Ovary (tissue), 9 donors: ENCODE measurements around the gene RUNX1. TPM values are rescaled to one million over a fixed set of nuclear protein-coding genes. Genes with fewer than 3 reads are reported as not detected.

Experiments
- DNase-seq, 5 donors: peaks; one replicate each; pipeline ENCODE4 v3.0.0-alpha.2; 2019 to 2020
- H3K27ac ChIP-seq, 2 donors: fragments of 200-600 bp; one replicate each; pipeline versions ENCODE4 v1.5.1 to v1.8.0; 2019 to 2022
- H3K27me3 ChIP-seq: fragments of 200-600 bp; one replicate; pipeline ENCODE4 v1.8.0; 2022
- H3K36me3 ChIP-seq: fragments of 200-600 bp; sonication (generic); one replicate; pipeline ENCODE4 v1.5.1; 2019
- H3K4me1 ChIP-seq: one replicate; pipeline ENCODE4 v1.8.1; 2013; ENCODE audit warnings: mild to moderate bottlenecking, moderate library complexity; ENCODE audit not compliant: insufficient read depth
- H3K4me3 ChIP-seq: fragments of 200-600 bp; sonication (generic); one replicate; pipeline ENCODE4 v1.5.1; 2017
- H3K9me3 ChIP-seq, 2 donors: fragments of 200-600 bp in 1 of 2; sonication (generic) in 1 of 2; one replicate each; pipeline versions ENCODE4 v1.5.1 to v1.8.1; 2013 to 2019; ENCODE audit warnings: mild to moderate bottlenecking in 1 of 2, moderate library complexity in 1 of 2
- CTCF ChIP-seq, 3 donors: fragments of 450-650 bp in 2 of 3; fragments of 200-600 bp in 1 of 3; IDR thresholded peaks; one replicate each; pipeline versions ENCODE4 v1.5.1 to v1.8.0; 2016 to 2022; ENCODE audit warnings: antibody characterized with exemption in 3 of 3, mild to moderate bottlenecking in 1 of 3
- EP300 ChIP-seq: sonication (generic); formaldehyde crosslinking; IDR thresholded peaks from one replicate; pipeline ENCODE4 v1.6.1; 2017; ENCODE audit warnings: antibody characterized with exemption
- POLR2A ChIP-seq: fragments of 450-650 bp; IDR thresholded peaks from one replicate; pipeline ENCODE4 v1.6.1; 2017; ENCODE audit warnings: antibody characterized with exemption, mild to moderate bottlenecking, moderate library complexity
- WGBS, 3 donors: extraction: QIAGEN DNeasy Blood & Tissue Kit in 1 of 3; methylation state at CpG; one replicate each; pipeline versions ENCODE4 v1.1.5 to v1.1.7; 2013 to 2017; 5-methylcytosine and 5-hydroxymethylcytosine counted together
- intact Hi-C, 4 donors: fragments of 100-400 bp; cut with DNase I; formaldehyde crosslinking; loops; one replicate each; pipeline versions ENCODE4 v1.11.0 to v1.15.1; 2022 to 2023
- polyA plus RNA-seq, 2 donors: library from polyadenylated mRNA; stranded (reverse); fragments of 200-250 nt in 1 of 2; fragments of 350-450 nt in 1 of 2; fragmentation: Illumina TruSeq in 1 of 2; extraction: RNeasy Lipid Tissue Mini Kit (QIAGEN cat#74804) in 1 of 2; gene quantifications; one replicate each; pipeline ENCODE4 v1.2.3, GENCODE V29; 2013 to 2014
- total RNA-seq, 7 donors: library from RNA; depleted of rRNA in 2 of 7; stranded (reverse); fragments of >200 nt in 2 of 7; fragmentation: NEBNext Ultra II Directional in 3 of 7; extraction: Animal tissue kit (Norgen Biotek cat#: 25700) in 3 of 7; gene quantifications; one replicate each; pipeline versions ENCODE4 v1.1.0 to v1.2.4, GENCODE V29; 2016 to 2023
- donor health status: DM: no; HTN: no; CAD: no; lungs with moderate emphysema.
- donor health status: DM: no; HTN: no; CAD: no.
- donor health status: Bipolar disorder and iron deficiency.
- donor health status: DM: yes; HTN: yes; CAD: no.
- donor health status: DM: no; HTN: no; CAD: no.
- donor health status: DM: yes; HTN: yes; CAD: no.

Gene RUNX1
- total and polyA plus RNA-seq, 9 donors = 6.0 to 27.4 (median 17.8) TPM

- Histone ChIP-seq H3K4me3 (no peak overlapping the region), H3K27ac (no peak overlapping the region), H3K36me3 (no peaks in the 10 kb centered on the region), H3K4me1 (no peaks in the 10 kb centered on the region), H3K9me3 (no peaks in the 10 kb centered on the region), H3K27me3 (no peaks in the 10 kb centered on the region)
- WGBS, 3 donors = 56 to 57% (median 56%) methylated on average over 11 of the region's 11 CpGs
- no peak for TF ChIP-seq EP300
- no peak for TF ChIP-seq CTCF (IDR thresholded peaks at IDR 0.05)
- no peak for TF ChIP-seq POLR2A
- no peak for DNase-seq
- intact Hi-C loops = no loop called here
Measured at GRCh38 chr21:35053356-35054096, 4.4 kb upstream of the RUNX1 start.

GRCh38 chr21:35052801-35053200 is 3.7 kb upstream of the RUNX1 start:
- Histone ChIP-seq H3K27me3 (no peaks in the 10 kb centered on the region), H3K4me3 (no peak overlapping the region), H3K27ac (no peak overlapping the region), H3K4me1 (no peaks in the 10 kb centered on the region), H3K36me3 (no peaks in the 10 kb centered on the region), H3K9me3 (no peaks in the 10 kb centered on the region)
- TF ChIP-seq POLR2A (no peak), EP300 (no peak), CTCF (IDR thresholded peaks at IDR 0.05) (no peak)
- 77 to 79% (median 79%) methylated on average over 3 of the region's 3 CpGs for WGBS, 3 donors
- no peak for DNase-seq
- intact Hi-C loops = no loop called here

- Histone ChIP-seq H3K36me3 (no peaks in the 10 kb centered on the region), H3K4me3 (no peak overlapping the region), H3K27me3 (no peaks in the 10 kb centered on the region), H3K4me1 (peaks cover 1% of the 10 kb centered on the region), H3K27ac (no peak overlapping the region), H3K9me3 (no peaks in the 10 kb centered on the region)
- peak in 1 of 5 donors; percentile 30 for DNase-seq
- TF ChIP-seq CTCF (IDR thresholded peaks at IDR 0.05) (no peak), POLR2A (no peak), EP300 (no peak)
- 71 to 89% (median 78%) methylated on average over 12 of the region's 12 CpGs for WGBS, 3 donors
- intact Hi-C loops = no loop called here
Measured at GRCh38 chr21:35051287-35051818, 2.3 kb upstream of the RUNX1 start.

- DNase-seq = no peak
- Histone ChIP-seq H3K4me1 (peaks cover 1% of the 10 kb centered on the region), H3K36me3 (no peaks in the 10 kb centered on the region), H3K27ac (no peak overlapping the region), H3K27me3 (no peaks in the 10 kb centered on the region), H3K4me3 (no peak overlapping the region), H3K9me3 (no peaks in the 10 kb centered on the region)
- intact Hi-C loops = no loop called here
- WGBS, 3 donors = 88 to 94% (median 93%) methylated on average over 15 of the region's 15 CpGs
- no peak for TF ChIP-seq CTCF (IDR thresholded peaks at IDR 0.05)
- TF ChIP-seq POLR2A = no peak
- TF ChIP-seq EP300 = no peak
Measured at GRCh38 chr21:35050348-35051286, 1.5 kb upstream of the RUNX1 start.
